ENCODE results near the gene GTSE1.

DNA sequence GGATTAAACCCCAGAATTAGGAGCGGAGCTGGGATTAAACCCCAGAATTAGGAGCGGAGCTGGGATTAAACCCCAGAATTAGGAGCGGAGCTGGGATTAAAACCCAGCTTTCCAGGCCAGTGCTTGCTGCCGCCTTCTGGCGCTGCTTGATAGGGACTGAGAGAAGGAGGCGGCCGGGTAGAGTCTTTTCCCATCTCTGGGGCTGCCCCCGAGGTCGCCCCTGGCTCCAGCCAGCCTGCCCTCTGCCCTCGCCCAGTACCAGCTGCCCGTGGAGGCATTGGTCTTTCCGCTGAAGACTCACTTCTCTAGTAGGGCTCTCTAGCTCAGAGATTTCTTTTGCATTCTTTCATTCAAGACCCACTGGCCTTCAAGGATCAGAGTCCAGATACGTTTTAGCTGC is 44.0 kb downstream of the GTSE1 start:
- TF ChIP-seq CTCF (IDR thresholded peaks at IDR 0.05) = no peak
- TF ChIP-seq ZFX (IDR thresholded peaks at IDR 0.05; ENCODE audit: borderline replicate concordance) = no peak
